HUES48 (cell line): ENCODE measurements around the gene TEX14.
A peak's percentile ranks its signal among the peaks of the same experiment; 100 is the strongest.
"Not testable (repeated sequence)": the region's sequence is repeated elsewhere in the genome, so short reads cannot be mapped to it uniquely, and the experiment has no call there.

Experiments used
- H3K27ac ChIP-seq: one replicate; pipeline ENCODE4 v1.7.0; 2013; ENCODE audit warnings: low read depth, low read length, inconsistent platforms
- H3K27me3 ChIP-seq: 2 replicates; pipeline ENCODE4 v1.6.1; 2013; ENCODE audit warnings: mild to moderate bottlenecking, low read length; ENCODE audit not compliant: control insufficient read depth, insufficient read depth
- H3K36me3 ChIP-seq: 2 replicates; pipeline ENCODE4 v1.6.1; 2013; ENCODE audit warnings: low read length; ENCODE audit not compliant: control insufficient read depth, insufficient read depth
- H3K4me1 ChIP-seq: 2 replicates; pipeline ENCODE4 v1.6.1; 2013; ENCODE audit warnings: mild to moderate bottlenecking, low read length; ENCODE audit not compliant: control insufficient read depth, insufficient read depth
- H3K4me3 ChIP-seq: 2 replicates; pipeline ENCODE4 v1.5.1; 2013; ENCODE audit warnings: mild to moderate bottlenecking, low read depth, low read length
- H3K9ac ChIP-seq: 2 replicates; pipeline ENCODE4 v1.6.1; 2013; ENCODE audit warnings: mild to moderate bottlenecking, low read depth, low read length, moderate library complexity
- H3K9me3 ChIP-seq: 2 replicates; pipeline ENCODE4 v1.6.1; 2013; ENCODE audit warnings: low read length; ENCODE audit not compliant: control insufficient read depth, insufficient read depth

The TEX14 gene

DNA sequence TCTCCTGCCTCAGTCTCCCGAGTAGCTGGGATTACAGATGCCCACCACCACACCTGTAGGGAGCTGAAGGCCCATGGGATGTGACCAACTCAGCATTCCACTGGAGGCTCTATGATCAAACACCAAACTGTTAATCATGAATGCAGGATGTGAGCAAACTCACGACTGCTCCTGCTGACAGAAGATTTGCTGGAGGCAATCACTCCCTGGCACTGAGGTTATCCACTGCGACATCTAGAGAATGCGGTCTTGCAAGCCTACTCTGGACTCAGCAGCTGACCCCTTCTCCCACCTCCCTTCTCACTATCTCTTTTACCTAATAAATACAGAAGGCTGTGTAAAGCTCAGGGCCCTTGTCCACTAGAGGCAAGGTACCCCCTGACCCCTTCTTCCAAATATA lies 4.9 kb downstream of the TEX14 start:
- H3K4me1 ChIP-seq: no peaks in the 10 kb centered on the region
- H3K27me3 ChIP-seq: no peaks in the 10 kb centered on the region
- no peaks in the 10 kb centered on the region for H3K9me3 ChIP-seq
- no peak overlapping the region for H3K27ac ChIP-seq
- no peak overlapping the region for H3K9ac ChIP-seq
- no peaks in the 10 kb centered on the region for H3K36me3 ChIP-seq
- H3K4me3 ChIP-seq: no peak overlapping the region

DNA sequence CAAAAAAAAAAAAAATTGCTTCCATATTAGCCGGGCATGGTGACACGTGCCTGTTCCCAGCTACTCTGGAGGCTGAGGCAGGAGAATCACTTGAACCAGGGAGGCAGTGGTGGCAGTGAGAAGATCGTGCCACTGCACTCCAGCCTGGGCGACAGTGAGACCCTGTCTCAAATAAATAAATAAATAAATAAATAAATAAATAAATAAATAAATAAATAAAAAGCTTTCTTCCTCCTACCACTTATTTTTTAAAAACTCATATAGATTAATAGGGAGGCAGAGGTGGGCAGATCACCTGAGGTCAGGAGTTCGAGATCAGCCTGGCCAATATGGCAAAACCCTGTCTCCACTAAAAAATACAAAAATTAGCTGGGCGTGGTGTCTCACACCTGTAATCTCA lies 7.4 kb downstream of the TEX14 start:
- not testable (repeated sequence) for H3K9ac ChIP-seq, H3K27ac ChIP-seq, H3K36me3 ChIP-seq, H3K4me1 ChIP-seq, H3K9me3 ChIP-seq, H3K27me3 ChIP-seq, H3K4me3 ChIP-seq

DNA sequence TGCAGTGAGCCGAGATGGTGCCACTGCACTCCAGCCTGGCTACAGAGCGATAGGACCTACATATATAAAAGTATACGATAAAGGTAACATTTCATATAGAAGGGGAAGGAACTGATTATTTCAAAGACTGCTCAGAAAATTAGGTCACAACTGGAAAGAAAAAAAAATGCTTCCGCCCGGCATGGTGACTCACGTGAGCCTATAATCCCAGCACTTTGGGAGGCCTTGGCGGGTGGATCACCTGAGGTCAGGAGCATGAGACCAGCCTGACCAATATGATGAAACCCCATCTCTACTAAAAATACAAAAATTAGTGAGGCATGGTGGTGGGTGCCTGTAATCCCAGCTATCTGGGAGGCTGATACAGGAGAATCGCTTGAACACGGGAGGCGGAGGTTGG lies 7.8 kb downstream of the TEX14 start:
- Histone ChIP-seq H3K4me1 (no peaks in the 10 kb centered on the region), H3K4me3 (no peak overlapping the region), H3K9me3 (no peaks in the 10 kb centered on the region), H3K27ac (no peak overlapping the region), H3K27me3 (no peaks in the 10 kb centered on the region), H3K36me3 (no peaks in the 10 kb centered on the region), H3K9ac (no peak overlapping the region)

DNA sequence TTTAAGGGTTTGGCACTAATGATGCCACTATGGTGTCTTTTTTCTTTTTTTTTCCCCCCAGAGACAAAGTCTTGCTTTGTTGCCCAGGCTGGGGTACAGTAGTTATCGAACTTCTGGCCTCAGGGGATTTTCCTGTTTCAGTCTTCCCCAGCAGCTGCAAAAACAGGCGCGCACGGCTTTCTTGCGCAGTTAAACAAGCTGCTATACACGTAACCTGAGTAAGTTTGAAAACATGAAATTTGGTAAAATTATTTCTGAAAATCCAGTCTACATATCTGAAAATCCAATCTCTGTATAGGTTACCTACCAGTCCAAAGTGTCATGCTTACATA lies 11.8 kb downstream of the TEX14 start:
- Histone ChIP-seq H3K9ac (no peak overlapping the region; the same call in 1 of the 2 replicates), H3K9me3 (no peaks in the 10 kb centered on the region), H3K36me3 (no peaks in the 10 kb centered on the region), H3K4me1 (no peaks in the 10 kb centered on the region), H3K4me3 (no peak overlapping the region), H3K27me3 (no peaks in the 10 kb centered on the region), H3K27ac (peak overlapping the region; percentile 64)

DNA sequence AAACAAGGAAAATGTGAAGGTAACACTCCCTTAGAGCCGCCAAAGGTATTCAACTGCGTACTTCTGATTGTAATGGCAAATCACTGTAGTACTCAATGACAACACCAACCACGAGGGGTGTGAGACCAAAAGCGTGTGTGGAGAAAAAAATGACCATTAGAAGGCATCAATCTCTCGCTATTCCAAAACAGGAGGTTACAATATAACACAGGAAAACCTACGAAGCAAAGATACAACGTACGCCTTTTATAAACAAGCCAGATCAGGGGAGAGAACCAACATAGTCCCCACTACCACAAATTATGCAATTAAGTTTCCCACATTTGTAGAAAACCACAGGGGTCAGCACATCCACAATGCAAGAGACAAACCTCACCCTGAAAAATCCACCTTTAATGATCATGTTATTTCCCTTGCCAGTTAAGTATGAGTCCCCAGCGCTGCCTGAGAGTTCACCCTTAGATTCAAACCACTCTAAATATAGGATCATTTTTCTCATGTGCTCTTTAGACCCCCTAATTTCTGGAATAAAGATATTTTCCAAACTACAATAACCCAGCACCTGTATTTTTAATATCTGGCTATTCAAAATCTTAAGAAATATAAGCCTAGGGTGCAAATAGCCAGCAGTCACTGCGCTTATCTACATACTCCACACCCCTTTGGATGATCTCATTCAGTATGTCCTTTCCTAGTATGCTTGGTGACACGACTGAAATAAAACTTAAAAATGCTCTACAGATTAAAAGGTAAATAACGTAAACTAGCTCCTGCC lies 12.4 kb downstream of the TEX14 start:
- peak overlapping the region; percentile 64 for H3K27ac ChIP-seq
- H3K9ac ChIP-seq: peak overlapping the region; percentile 34; the same call in 1 of the 2 replicates
- no peaks in the 10 kb centered on the region for H3K4me1 ChIP-seq
- H3K27me3 ChIP-seq: no peaks in the 10 kb centered on the region
- H3K36me3 ChIP-seq: no peaks in the 10 kb centered on the region
- no peaks in the 10 kb centered on the region for H3K9me3 ChIP-seq
- no peak overlapping the region for H3K4me3 ChIP-seq

DNA sequence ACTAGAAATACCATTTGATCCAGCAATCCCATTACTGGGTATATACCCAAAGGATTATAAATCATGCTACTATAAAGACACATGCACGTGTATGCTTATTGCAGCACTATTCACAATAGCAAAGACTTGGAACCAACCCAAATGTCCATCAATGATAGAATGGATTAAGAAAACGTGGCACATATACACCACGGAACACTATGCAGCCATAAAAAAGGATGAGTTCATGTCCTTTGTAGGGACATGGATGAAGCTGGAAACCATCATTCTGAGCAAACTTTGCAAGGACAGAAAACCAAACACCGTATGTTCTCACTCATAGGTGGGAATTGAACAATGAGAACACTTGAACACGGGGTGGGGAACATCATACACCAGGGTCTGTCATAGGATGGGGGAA lies 13.6 kb downstream of the TEX14 start:
- H3K27me3 ChIP-seq, H3K9me3 ChIP-seq, H3K27ac ChIP-seq, H3K4me3 ChIP-seq, H3K4me1 ChIP-seq, H3K9ac ChIP-seq, H3K36me3 ChIP-seq: not testable (repeated sequence)

DNA sequence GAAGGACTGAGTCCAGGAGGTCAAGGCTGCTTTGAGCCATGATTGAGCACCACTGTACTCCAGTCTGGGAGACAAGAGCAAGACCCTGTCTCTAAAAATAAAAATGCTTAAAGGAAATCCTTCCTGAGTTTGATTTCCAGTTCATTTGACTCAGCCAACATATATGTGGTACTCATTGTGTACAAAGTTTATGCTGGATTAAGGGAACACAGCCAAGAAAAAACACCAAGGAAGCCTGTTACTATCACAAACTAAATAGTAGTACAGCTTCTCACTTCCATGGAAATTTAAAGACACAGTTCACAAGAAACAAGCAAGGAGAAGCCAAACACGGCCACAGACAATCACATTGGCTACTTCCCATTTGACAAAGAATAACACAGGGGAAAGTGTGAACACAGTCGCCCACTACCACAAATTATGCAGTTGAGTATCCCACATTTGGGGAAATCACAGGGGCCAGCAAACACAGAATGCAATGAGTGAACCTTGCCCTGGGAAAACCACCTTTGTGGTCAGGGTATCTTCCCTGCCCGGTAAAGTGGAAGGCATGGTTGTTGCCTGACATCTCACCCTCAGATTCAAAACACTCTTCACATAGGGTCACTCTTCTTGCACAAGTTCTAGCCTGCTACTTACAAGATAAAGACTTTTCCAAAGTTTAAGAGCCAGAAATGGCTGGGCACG lies 14.5 kb downstream of the TEX14 start:
- Histone ChIP-seq H3K4me3 (no peak overlapping the region), H3K4me1 (no peaks in the 10 kb centered on the region), H3K27ac (no peak overlapping the region), H3K9me3 (no peaks in the 10 kb centered on the region), H3K9ac (no peak overlapping the region), H3K36me3 (no peaks in the 10 kb centered on the region), H3K27me3 (no peaks in the 10 kb centered on the region)

DNA sequence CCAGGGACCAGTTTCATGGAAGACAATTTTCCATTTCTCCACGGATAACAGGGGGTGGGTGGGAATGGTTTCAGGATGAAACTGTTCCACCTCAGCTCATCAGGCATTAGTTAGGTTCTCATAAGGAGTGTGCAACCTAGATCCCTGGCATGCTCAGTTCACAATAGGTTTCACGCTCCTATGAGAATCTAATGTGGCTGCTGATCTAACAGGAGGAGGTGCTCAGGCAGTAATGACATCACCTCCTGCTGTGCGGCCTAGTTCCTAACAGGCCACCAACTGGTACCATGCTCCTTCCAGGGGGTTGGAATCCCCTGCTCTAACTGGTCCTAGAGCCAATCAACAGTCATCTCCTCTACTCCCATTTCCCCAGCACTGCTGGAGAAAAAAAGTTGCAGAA lies 19.9 kb downstream of the TEX14 start:
- no peak overlapping the region for H3K9ac ChIP-seq

DNA sequence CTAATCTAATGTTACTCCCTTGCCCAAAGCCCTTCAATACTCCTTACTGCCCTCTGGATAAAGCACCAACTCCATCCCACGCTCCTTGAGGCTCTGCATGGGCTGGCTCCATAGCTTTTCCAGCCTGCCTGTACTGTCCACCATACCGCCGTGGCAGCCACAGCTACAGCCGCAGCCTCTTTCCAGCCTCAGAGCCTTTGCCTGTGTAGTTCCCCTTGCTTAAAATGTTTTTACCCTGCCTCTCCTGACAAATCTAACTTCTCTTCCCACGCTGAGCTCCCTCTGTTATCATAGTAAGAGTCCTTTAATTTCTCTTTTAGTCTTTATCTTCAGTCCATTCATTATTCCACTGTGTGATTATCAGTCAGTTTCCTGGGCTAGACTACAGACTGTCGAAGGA lies 22.0 kb downstream of the TEX14 start:
- no peak overlapping the region for H3K9ac ChIP-seq
- H3K36me3 ChIP-seq: no peaks in the 10 kb centered on the region
- no peak overlapping the region for H3K27ac ChIP-seq
- H3K4me1 ChIP-seq: no peaks in the 10 kb centered on the region; the same call in 1 of the 2 replicates
- H3K4me3 ChIP-seq: no peak overlapping the region
- no peaks in the 10 kb centered on the region for H3K27me3 ChIP-seq
- no peaks in the 10 kb centered on the region for H3K9me3 ChIP-seq

More for the DNA sequence above, 19.9 kb downstream of the TEX14 start:
- H3K4me3 ChIP-seq: no peak overlapping the region
- H3K36me3 ChIP-seq: no peaks in the 10 kb centered on the region
- no peak overlapping the region for H3K27ac ChIP-seq
- no peaks in the 10 kb centered on the region; the same call in 1 of the 2 replicates for H3K4me1 ChIP-seq
- H3K9me3 ChIP-seq: no peaks in the 10 kb centered on the region
- no peaks in the 10 kb centered on the region for H3K27me3 ChIP-seq

DNA sequence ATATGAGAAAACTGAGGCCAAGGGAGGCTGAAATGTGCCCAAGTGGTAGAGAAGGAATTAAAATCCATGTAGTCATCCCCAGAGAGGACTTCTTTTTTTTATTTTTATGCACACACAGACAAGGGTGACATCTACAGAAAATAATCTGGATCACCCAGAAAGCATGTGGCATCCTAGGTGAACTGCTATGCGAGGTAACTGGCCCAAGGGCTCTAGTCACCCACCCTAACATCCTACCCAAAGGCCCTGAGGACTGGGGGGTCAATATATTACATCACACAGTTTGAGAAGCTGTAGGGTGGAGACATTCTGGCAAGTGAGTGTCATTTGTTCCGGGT lies 23.3 kb downstream of the TEX14 start:
- no peaks in the 10 kb centered on the region for H3K27me3 ChIP-seq
- H3K27ac ChIP-seq: no peak overlapping the region
- H3K9ac ChIP-seq: no peak overlapping the region
- no peaks in the 10 kb centered on the region; the same call in 1 of the 2 replicates for H3K4me1 ChIP-seq
- H3K9me3 ChIP-seq: no peaks in the 10 kb centered on the region
- no peaks in the 10 kb centered on the region for H3K36me3 ChIP-seq
- no peak overlapping the region for H3K4me3 ChIP-seq

DNA sequence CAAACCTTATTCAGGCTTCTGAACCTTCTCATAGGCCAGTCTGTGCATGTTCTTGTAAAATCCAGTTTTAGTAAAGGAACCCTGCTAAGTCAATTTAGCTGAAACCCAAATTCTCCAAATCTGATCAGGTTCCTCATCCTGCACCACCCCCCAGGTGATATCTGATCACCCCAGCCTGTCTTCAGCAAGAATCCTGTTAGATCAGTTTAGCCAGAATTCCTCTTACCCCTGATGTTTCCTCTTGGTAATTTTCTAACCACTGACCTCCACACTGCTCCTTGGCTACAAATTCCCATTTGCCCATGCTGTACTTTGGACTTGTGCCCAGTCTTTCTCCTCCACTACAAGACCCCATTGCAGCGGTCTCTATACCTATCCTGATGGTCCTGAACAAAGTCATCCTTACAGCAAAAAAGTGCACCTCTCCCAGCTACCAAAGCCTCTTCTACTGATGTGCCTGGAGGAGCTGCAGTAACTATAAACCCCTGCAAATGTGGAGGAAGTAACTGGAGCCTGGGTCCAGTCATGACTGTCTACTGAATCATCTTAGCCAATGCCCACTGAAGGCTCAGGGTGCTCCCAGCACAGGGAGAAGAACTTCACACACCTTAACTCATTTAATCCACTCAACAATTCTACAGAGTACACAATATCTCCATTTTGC lies 23.8 kb downstream of the TEX14 start:
- Histone ChIP-seq H3K4me3 (no peak overlapping the region), H3K9me3 (no peaks in the 10 kb centered on the region), H3K9ac (no peak overlapping the region), H3K27me3 (no peaks in the 10 kb centered on the region), H3K27ac (no peak overlapping the region), H3K36me3 (no peaks in the 10 kb centered on the region), H3K4me1 (no peaks in the 10 kb centered on the region; the same call in 1 of the 2 replicates)
